Trophoblast cell (in vitro differentiated cells and primary cell): ENCODE measurements around the gene SLC2A6.

Source experiments
- DNase-seq, 2 donors: peaks; one replicate each; pipeline ENCODE4 v3.0.0-alpha.2; 2016
- H2AFZ ChIP-seq: 2 replicates; pipeline ENCODE4 v1.6.1; 2013; ENCODE audit warnings: low read length, moderate library complexity, mild to moderate bottlenecking; ENCODE audit not compliant: insufficient read depth, poor library complexity
- H2AK5ac ChIP-seq: 2 replicates; pipeline ENCODE4 v1.6.1; 2013; ENCODE audit warnings: mild to moderate bottlenecking, low read length
- H2BK120ac ChIP-seq: 2 replicates; pipeline ENCODE4 v1.6.1; 2013; ENCODE audit warnings: low read length, mild to moderate bottlenecking, moderate library complexity; ENCODE audit not compliant: insufficient read depth, poor library complexity
- H2BK12ac ChIP-seq: 2 replicates; pipeline ENCODE4 v1.6.1; 2013; ENCODE audit warnings: mild to moderate bottlenecking, low read length, moderate library complexity
- H2BK5ac ChIP-seq: 2 replicates; pipeline ENCODE4 v1.6.1; 2013; ENCODE audit warnings: low read length, low read depth, moderate library complexity, mild to moderate bottlenecking; ENCODE audit not compliant: poor library complexity
- H3K14ac ChIP-seq: 2 replicates; pipeline ENCODE4 v1.6.1; 2013; ENCODE audit warnings: mild to moderate bottlenecking, low read length
- H3K18ac ChIP-seq: 2 replicates; pipeline ENCODE4 v1.6.1; 2013; ENCODE audit warnings: mild to moderate bottlenecking, low read length
- H3K23ac ChIP-seq: 2 replicates; pipeline ENCODE4 v1.6.1; 2013; ENCODE audit warnings: low read length
- H3K27ac ChIP-seq: 2 replicates; pipeline ENCODE4 v1.5.1; 2013; ENCODE audit warnings: low read depth, mild to moderate bottlenecking, inconsistent platforms, low read length, moderate library complexity
- H3K27me3 ChIP-seq: 2 replicates; pipeline ENCODE4 v1.6.1; 2013; ENCODE audit warnings: inconsistent platforms, mild to moderate bottlenecking, low read length, moderate library complexity; ENCODE audit not compliant: insufficient read depth
- H3K36me3 ChIP-seq, 2 experiments: 1 replicate in 1 of 2; 2 replicates in 1 of 2; pipeline ENCODE4 v1.6.1; 2013; ENCODE audit warnings: low read length in 2 of 2, mild to moderate bottlenecking in 2 of 2, moderate library complexity in 1 of 2; ENCODE audit not compliant: insufficient read depth in 2 of 2, control insufficient read depth in 1 of 2
- H3K4ac ChIP-seq: 2 replicates; pipeline ENCODE4 v1.6.1; 2013; ENCODE audit warnings: low read depth, mild to moderate bottlenecking, low read length, moderate library complexity
- H3K4me1 ChIP-seq, 2 experiments: 1 replicate in 1 of 2; 2 replicates in 1 of 2; pipeline ENCODE4 v1.6.1; 2013; ENCODE audit warnings: low read length in 2 of 2, mild to moderate bottlenecking in 2 of 2, moderate library complexity in 1 of 2; ENCODE audit not compliant: insufficient read depth in 2 of 2, control insufficient read depth in 1 of 2
- H3K4me2 ChIP-seq: 2 replicates; pipeline ENCODE4 v1.6.1; 2013; ENCODE audit warnings: inconsistent platforms, mild to moderate bottlenecking, low read length, moderate library complexity
- H3K4me3 ChIP-seq: 2 replicates; pipeline ENCODE4 v1.5.1; 2013; ENCODE audit warnings: mild to moderate bottlenecking, low read depth, low read length, inconsistent platforms
- H3K79me1 ChIP-seq: one replicate; pipeline ENCODE4 v1.6.1; 2013; ENCODE audit warnings: low read length
- H3K79me2 ChIP-seq: 2 replicates; pipeline ENCODE4 v1.6.1; 2013; ENCODE audit warnings: low read length, mild to moderate bottlenecking; ENCODE audit not compliant: control insufficient read depth, insufficient read depth, poor library complexity
- H3K9ac ChIP-seq: 2 replicates; pipeline ENCODE4 v1.6.1; 2013; ENCODE audit warnings: mild to moderate bottlenecking, low read length
- H3K9me3 ChIP-seq: 2 replicates; pipeline ENCODE4 v1.6.1; 2013; ENCODE audit warnings: low read depth, mild to moderate bottlenecking, control low read depth, inconsistent platforms, low read length; ENCODE audit not compliant: insufficient read depth
- H4K12ac ChIP-seq: 2 replicates; pipeline ENCODE4 v1.6.1; 2013; ENCODE audit warnings: low read depth, mild to moderate bottlenecking, low read length, moderate library complexity
- H4K8ac ChIP-seq: 2 replicates; pipeline ENCODE4 v1.6.1; 2013; ENCODE audit warnings: low read depth, mild to moderate bottlenecking, low read length, moderate library complexity
- H4K91ac ChIP-seq: one replicate; pipeline ENCODE4 v1.6.1; 2013; ENCODE audit warnings: low read depth, mild to moderate bottlenecking, low read length, moderate library complexity
- WGBS: extraction: QIAGEN DNeasy Blood & Tissue Kit; methylation state at CpG from one replicate; pipeline ENCODE4 v1.1.7; 2013; ENCODE audit warnings: missing lambda C conversion rate; ENCODE audit not compliant: insufficient read length, insufficient coverage; ENCODE audit errors: extremely low coverage; 5-methylcytosine and 5-hydroxymethylcytosine counted together

Gene SLC2A6

GRCh38 chr9:133523106-133523505 lies 44.2 kb upstream of the SLC2A6 start:
- Histone ChIP-seq H2BK12ac (no peak overlapping the region), H3K23ac (no peak overlapping the region), H3K4me2 (no peak overlapping the region), H3K4me1 (peaks cover 17 to 20% of the 10 kb centered on the region in 2 experiments), H3K18ac (no peak overlapping the region), H3K79me1 (peaks cover 9% of the 10 kb centered on the region), H3K79me2 (no peaks in the 10 kb centered on the region), H3K27ac (no peak overlapping the region), H3K36me3 (no peaks in the 10 kb centered on the region), H2BK120ac (no peak overlapping the region), H3K27me3 (no peaks in the 10 kb centered on the region), H4K8ac (no peak overlapping the region), H4K12ac (no peak overlapping the region), H3K4me3 (peak overlapping the region; percentile 42), H3K9ac (no peak overlapping the region), H2BK5ac (no peak overlapping the region), H3K14ac (no peak overlapping the region), H2AK5ac (no peak overlapping the region), H3K4ac (no peak overlapping the region), H3K9me3 (no peaks in the 10 kb centered on the region), H2AFZ (no peak overlapping the region), H4K91ac (no peak overlapping the region)
- no peak for DNase-seq
- WGBS = no CpG with 5 or more reads among the region's 8 CpGs

- Histone ChIP-seq H2AFZ (no peak overlapping the region), H3K18ac (no peak overlapping the region), H2AK5ac (no peak overlapping the region), H4K91ac (no peak overlapping the region), H3K14ac (no peak overlapping the region), H3K36me3 (no peaks in the 10 kb centered on the region), H4K8ac (no peak overlapping the region), H3K4me1 (peaks cover 10 to 12% of the 10 kb centered on the region in 2 experiments), H3K4ac (no peak overlapping the region), H2BK12ac (no peak overlapping the region), H3K79me1 (peaks cover 6% of the 10 kb centered on the region), H3K4me3 (no peak overlapping the region), H3K27ac (no peak overlapping the region), H3K27me3 (no peaks in the 10 kb centered on the region), H4K12ac (no peak overlapping the region), H3K9me3 (no peaks in the 10 kb centered on the region), H2BK5ac (no peak overlapping the region), H3K4me2 (no peak overlapping the region), H2BK120ac (no peak overlapping the region), H3K9ac (no peak overlapping the region), H3K23ac (no peak overlapping the region), H3K79me2 (no peaks in the 10 kb centered on the region)
- no CpG with 5 or more reads among the region's 14 CpGs for WGBS
- DNase-seq = no peak
These were observed 43.4 kb upstream of the SLC2A6 start for GRCh38 chr9:133522073-133522910.

- WGBS = no CpG with 5 or more reads among the region's 21 CpGs
- H3K4me2 ChIP-seq = no peak overlapping the region
These were observed 42.5 kb upstream of the SLC2A6 start for GRCh38 chr9:133521122-133522072.

DNA sequence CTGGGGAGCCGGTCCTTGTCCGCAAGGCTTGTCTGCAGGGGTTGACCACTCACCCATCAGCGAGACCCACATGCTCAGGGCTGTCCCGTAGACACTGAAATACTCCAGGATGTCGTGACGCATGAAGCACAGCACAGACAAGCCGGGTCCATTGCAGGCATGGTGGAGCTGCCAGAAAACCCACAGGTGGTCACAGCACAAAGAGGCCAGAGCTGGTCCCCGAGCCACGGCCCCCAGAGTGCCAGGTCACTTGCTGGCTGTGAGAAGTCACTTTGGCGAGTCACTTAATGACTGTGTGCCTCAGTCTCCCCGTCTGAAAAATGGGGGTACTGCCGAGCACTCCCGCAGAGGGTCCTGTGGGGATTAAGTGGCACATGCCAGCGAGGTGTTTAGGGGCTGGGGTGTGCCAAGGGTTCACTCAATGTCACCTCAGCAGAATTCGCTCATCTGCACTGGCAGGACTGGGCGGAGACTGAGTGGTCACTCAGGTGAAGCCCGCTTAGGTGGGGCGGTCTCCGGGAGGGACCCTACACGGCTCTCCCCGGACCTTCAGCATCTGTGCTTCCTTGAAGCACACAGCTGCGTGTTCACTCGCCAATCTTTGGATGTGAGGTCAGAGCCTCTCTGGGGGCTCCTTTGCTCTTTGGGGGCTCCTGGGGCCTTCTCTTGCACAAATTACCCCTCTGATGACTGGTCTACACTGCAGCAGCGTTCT lies 41.4 kb upstream of the SLC2A6 start:
- Histone ChIP-seq H3K23ac (no peak overlapping the region), H4K12ac (no peak overlapping the region), H3K36me3 (no peaks in the 10 kb centered on the region), H3K9ac (no peak overlapping the region), H3K14ac (no peak overlapping the region), H2BK5ac (no peak overlapping the region), H2BK120ac (no peak overlapping the region), H3K4me3 (no peak overlapping the region), H3K4me2 (no peak overlapping the region), H2BK12ac (no peak overlapping the region), H4K8ac (no peak overlapping the region), H2AFZ (no peak overlapping the region), H2AK5ac (no peak overlapping the region), H3K4ac (no peak overlapping the region), H3K27me3 (no peaks in the 10 kb centered on the region), H3K9me3 (no peaks in the 10 kb centered on the region), H3K79me1 (no peaks in the 10 kb centered on the region), H3K4me1 (peaks cover 0 to 2% of the 10 kb centered on the region in 2 experiments), H3K79me2 (no peaks in the 10 kb centered on the region), H3K27ac (no peak overlapping the region), H3K18ac (no peak overlapping the region), H4K91ac (no peak overlapping the region)
- WGBS = no CpG with 5 or more reads among the region's 24 CpGs
- DNase-seq = no peak

More at GRCh38 chr9:133521122-133522072, 42.5 kb upstream of the SLC2A6 start:
- Histone ChIP-seq H3K36me3 (no peaks in the 10 kb centered on the region), H3K9ac (no peak overlapping the region), H3K4me3 (no peak overlapping the region), H2AFZ (no peak overlapping the region), H2BK12ac (no peak overlapping the region), H3K23ac (no peak overlapping the region), H3K27ac (no peak overlapping the region), H3K27me3 (no peaks in the 10 kb centered on the region), H3K79me2 (no peaks in the 10 kb centered on the region), H2AK5ac (no peak overlapping the region), H4K91ac (no peak overlapping the region), H4K8ac (no peak overlapping the region), H3K4me1 (peaks cover 2 to 4% of the 10 kb centered on the region in 2 experiments), H3K18ac (no peak overlapping the region), H3K79me1 (peaks cover under 1% of the 10 kb centered on the region), H3K9me3 (no peaks in the 10 kb centered on the region), H2BK5ac (no peak overlapping the region), H4K12ac (no peak overlapping the region), H3K14ac (no peak overlapping the region), H2BK120ac (no peak overlapping the region), H3K4ac (no peak overlapping the region)
- no peak for DNase-seq
